HG03575 (cell line): Measurements from ENCODE around the gene TRIO.
A peak's percentile ranks its signal among the peaks of the same experiment; 100 is the strongest.
"Not testable (repeated sequence)": the region's sequence is repeated elsewhere in the genome, so short reads cannot be mapped to it uniquely, and the experiment has no call there.

ENCODE experiments used
- ATAC-seq: cut with Tn5 transposase; IDR thresholded peaks from one replicate; pipeline ENCODE4 v1.9.1; 2021; ENCODE audit not compliant: unreplicated experiment, insufficient number of reproducible peaks, low FRiP score; ENCODE audit errors: extremely low read depth

The TRIO gene

GRCh38 chr5:14200312-14200990, 57.3 kb downstream of the TRIO start:
- no peak for ATAC-seq

DNA sequence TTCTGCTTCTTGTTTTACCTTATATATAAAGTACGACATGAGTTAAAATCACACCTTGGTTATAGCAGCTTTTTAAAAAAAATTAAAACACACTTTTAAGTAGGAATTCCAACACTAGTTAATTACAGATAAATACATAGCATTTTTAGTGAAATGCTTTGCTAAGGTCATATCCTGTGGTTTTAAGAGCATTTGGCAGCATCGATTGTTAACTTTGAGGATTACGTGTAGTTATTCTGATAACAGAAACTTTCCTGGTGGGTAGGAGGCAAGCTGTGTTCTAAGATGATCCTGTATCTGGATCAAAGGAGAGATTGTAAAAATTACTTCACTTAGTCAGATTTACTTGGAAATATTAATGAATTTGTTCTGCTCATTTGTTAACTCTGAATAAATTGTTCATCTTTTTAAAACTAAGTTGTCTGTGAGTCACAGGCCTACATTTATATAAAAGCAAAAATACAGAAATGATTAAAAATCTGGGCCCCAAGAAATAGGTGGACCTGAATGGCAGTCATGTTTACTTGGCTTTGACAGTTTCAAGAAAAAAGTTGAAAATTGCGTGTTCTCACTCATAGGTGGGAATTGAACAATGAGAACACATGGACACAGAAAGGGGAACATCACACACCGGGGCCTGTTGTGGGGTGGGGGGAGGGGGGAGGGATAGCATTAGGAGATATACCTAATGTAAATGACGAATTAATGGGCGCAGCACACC, 58.3 kb downstream of the TRIO start:
- ATAC-seq = no peak

GRCh38 chr5:14202462-14202861, 59.3 kb downstream of the TRIO start:
- no peak for ATAC-seq

- ATAC-seq = no peak
Observed at GRCh38 chr5:14204011-14204670, 61.0 kb downstream of the TRIO start.

DNA sequence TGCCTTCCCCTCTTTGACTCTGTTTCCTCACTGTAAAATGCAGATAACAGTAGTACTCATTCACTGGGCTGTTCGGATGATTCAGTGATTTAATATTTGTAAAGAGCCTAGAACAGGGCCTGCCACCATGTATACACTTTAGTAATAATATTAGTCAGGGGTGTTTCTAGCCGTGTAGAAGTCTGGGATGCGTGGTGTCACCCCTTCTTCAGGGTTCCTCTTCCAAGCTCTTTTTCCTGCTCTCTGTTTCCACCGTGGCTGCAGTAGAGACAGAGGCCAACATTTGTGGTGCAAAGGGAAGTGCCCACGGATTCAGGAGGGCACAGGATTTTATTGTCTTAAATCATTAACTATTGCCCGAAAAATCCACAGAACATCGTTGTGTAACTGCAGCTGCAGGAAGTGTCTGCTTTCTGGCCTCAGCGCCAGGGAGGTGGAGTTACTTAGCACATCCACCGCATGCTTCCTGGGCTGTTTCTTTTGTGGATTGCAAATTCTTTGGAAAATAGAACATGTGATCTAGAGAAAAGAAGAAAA, 61.7 kb downstream of the TRIO start:
- no peak for ATAC-seq

DNA sequence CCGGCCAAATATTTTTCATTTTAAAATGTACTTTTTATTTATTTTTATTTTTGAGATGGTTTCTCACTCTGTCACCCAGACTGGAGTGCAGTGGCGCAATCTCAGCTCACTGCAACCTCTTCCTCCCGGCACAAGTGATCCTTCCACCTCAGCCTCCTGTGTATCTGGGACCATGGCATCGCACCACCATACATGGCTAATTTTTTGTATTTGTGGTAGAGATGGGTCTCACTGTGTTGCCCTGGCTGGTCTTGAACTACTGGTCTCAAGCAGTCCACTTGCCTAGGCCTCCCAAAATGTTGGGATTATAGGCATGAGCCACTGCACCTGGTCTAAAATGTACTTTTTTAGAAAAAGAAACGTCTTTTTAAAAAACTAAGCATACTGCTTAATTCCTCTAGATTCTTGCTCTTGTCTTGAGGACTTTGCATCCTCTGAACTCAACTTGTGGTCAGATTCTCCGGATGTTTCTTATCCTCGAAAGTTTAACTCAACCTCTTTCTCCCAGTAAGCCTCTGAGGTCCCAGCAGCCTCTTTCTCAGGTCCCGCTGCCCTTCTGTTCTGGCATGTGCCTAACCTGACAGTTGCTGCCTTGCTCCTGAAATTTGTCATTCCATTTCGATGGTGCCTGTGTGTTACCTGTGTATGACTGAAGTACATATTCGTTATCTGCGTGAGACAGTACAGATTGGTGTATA, 63.0 kb downstream of the TRIO start:
- no peak for ATAC-seq

GRCh38 chr5:14207428-14207827, 64.3 kb downstream of the TRIO start:
- not testable (repeated sequence) for ATAC-seq

GRCh38 chr5:14208071-14209021, 65.2 kb downstream of the TRIO start:
- ATAC-seq = peak; percentile 29

- no peak for ATAC-seq
Observed at GRCh38 chr5:14209222-14209822, 66.2 kb downstream of the TRIO start.

GRCh38 chr5:14209836-14210235, 66.7 kb downstream of the TRIO start:
- no peak for ATAC-seq

- no peak for ATAC-seq
Observed at GRCh38 chr5:14210729-14211128, 67.6 kb downstream of the TRIO start.

GRCh38 chr5:14211818-14212803, 69.0 kb downstream of the TRIO start:
- no peak for ATAC-seq

GRCh38 chr5:14212838-14213237, 69.7 kb downstream of the TRIO start:
- no peak for ATAC-seq

DNA sequence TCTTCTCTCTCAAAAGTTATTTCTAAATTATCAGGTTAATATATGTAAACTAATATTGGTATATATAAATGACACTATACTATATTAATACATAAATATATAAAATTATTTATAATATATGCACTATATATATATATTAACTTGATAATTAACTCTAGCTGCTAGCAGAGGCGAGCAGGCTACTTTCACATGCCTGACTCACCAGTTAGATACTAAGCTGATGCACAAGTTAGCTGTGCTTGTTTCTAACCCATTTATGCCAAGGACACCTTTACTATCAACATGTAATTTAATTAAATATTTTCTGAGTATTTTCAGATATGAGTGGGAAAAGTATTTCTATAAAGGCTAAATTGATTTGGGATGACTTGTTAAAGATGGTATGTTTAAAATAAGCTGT, 70.1 kb downstream of the TRIO start:
- ATAC-seq = no peak

DNA sequence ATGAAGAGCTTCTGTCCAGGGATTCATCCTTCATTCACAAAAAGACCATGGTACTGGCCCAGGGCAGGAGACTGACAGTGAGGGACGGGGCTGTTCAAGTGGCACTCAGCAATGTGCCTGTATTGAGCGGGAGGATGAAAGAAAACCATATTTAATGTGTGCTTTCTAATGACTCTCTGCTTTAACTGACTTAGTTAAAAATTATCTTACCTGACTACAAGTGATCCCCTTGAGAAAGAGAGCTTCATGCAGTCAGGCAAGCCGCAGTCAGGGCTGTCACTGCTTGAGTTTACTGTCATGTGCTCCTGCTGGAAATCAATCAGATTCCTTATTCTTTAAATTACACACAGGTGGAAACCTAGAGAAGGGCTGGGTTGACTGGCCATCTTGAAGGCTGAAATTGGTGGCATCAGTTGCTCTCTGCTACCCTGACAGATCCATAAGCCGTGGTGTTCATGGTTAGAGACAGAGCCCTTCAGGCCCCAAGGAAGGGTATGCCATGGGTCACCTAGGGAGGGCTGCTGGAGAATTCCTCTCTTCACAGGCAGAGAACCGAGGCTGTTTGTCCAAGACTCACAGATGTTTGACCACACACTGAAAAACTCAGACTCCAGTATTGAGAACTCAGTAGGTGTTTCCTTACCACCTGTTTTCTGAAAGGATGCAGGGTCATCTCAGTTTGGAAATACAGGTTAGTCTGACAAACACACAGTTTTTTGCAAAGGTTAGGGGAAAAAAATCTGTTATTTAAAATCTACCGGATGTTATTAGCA, 70.9 kb downstream of the TRIO start:
- no peak for ATAC-seq

DNA sequence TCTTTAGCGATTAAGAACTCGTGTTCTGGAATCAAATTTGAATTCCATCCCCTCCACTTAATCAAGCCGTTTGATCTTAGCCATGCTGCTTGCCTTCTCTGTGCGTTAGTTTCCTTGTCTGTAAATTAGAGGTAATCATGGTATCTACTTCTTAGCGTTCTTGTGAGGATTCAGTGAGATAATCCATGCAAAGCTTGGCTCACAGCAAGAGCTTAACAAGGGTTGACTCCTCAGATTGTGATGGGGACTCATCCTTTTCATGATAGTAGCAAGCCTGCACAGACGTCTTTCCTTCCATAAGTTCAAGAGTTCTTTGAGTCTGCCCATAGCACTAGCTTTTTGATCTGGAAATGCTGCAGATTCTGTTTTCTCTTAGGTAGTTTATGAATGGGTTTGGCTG, 72.8 kb downstream of the TRIO start:
- no peak for ATAC-seq
